Cardiac muscle cell (in vitro differentiated cells and primary cell): ENCODE results near the gene LIPN. TPM values are rescaled to one million over a fixed set of nuclear protein-coding genes. Genes with fewer than 3 reads are reported as not detected.

Source experiments
- DNase-seq, 2 donors: peaks; one replicate each; pipeline versions ENCODE4 v3.0.0 to v3.0.0-alpha.2; 2010 to 2017; ENCODE audit warnings: low read depth in 1 of 2, low spot score in 1 of 2
- H3K27ac ChIP-seq: fragments of 200-600 bp; sonication (generic); 2 replicates; pipeline ENCODE4 v1.5.1; 2016
- H3K27me3 ChIP-seq: fragments of 200-600 bp; sonication (generic); 2 replicates; pipeline ENCODE4 v1.6.0; 2016; ENCODE audit warnings: control low read depth
- H3K36me3 ChIP-seq: fragments of 200-600 bp; sonication (generic); 2 replicates; pipeline ENCODE4 v1.5.1; 2016; ENCODE audit warnings: control low read depth
- H3K4me1 ChIP-seq: fragments of 200-600 bp; sonication (generic); 2 replicates; pipeline ENCODE4 v1.8.1; 2017; ENCODE audit warnings: low read depth, mild to moderate bottlenecking, mixed run types
- H3K4me3 ChIP-seq: fragments of 200-600 bp; sonication (generic); 2 replicates; pipeline ENCODE4 v1.5.1; 2016; ENCODE audit warnings: mild to moderate bottlenecking
- H3K9me3 ChIP-seq: fragments of 200-600 bp; sonication (generic); 2 replicates; pipeline ENCODE4 v1.5.1; 2017; ENCODE audit warnings: low read depth, mild to moderate bottlenecking, control low read depth
- polyA plus RNA-seq: library from polyadenylated mRNA; unstranded; fragments of >200 nt; fragmentation: Nextera tagmentation; extraction: Ambion mirVana; gene quantifications from 2 replicates; pipeline ENCODE4 v1.2.1, GENCODE V29; 2016
- total RNA-seq: library from RNA; depleted of rRNA; stranded (reverse); fragments of >200 nt; gene quantifications from 2 replicates; pipeline ENCODE4 v1.2.3, GENCODE V29; 2016
- TF ChIP-seq, protein P1 (sequence below): IDR thresholded peaks from 2 replicates; pipeline ENCODE4 v1.5.1; 2012; ENCODE audit warnings: low read depth, mild to moderate bottlenecking, low read length

Gene LIPN
- total and polyA plus RNA-seq, 2 experiments from 2014 or later, result not detected

DNA sequence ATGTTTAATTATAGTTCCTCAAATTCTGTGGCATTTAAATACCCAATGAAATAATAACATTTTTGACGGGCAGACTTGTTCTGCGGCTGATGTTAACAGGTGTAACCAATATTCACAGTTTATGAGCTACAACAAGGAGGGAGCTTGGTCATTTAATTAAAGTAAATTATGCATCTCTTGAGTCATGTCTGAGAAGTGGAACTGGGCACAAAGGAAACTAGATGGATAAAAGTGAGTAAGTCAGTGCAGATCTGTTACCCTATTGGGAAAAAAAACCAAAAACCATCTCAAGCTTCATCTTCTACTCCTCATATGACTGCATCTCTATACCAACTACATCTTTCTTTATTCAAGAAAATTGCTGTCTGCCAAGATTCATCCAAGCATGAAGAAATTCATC lies 67.9 kb downstream of the LIPN start:
- no peaks in the 10 kb centered on the region for H3K4me1 ChIP-seq
- no peaks in the 10 kb centered on the region for H3K9me3 ChIP-seq
- no peaks in the 10 kb centered on the region for H3K27me3 ChIP-seq
- DNase-seq, result no peak
- H3K4me3 ChIP-seq, result no peak overlapping the region
- TF ChIP-seq, protein P1, sequence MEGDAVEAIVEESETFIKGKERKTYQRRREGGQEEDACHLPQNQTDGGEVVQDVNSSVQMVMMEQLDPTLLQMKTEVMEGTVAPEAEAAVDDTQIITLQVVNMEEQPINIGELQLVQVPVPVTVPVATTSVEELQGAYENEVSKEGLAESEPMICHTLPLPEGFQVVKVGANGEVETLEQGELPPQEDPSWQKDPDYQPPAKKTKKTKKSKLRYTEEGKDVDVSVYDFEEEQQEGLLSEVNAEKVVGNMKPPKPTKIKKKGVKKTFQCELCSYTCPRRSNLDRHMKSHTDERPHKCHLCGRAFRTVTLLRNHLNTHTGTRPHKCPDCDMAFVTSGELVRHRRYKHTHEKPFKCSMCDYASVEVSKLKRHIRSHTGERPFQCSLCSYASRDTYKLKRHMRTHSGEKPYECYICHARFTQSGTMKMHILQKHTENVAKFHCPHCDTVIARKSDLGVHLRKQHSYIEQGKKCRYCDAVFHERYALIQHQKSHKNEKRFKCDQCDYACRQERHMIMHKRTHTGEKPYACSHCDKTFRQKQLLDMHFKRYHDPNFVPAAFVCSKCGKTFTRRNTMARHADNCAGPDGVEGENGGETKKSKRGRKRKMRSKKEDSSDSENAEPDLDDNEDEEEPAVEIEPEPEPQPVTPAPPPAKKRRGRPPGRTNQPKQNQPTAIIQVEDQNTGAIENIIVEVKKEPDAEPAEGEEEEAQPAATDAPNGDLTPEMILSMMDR, result no peak
- no peaks in the 10 kb centered on the region for H3K36me3 ChIP-seq
- H3K27ac ChIP-seq, result no peak overlapping the region

DNA sequence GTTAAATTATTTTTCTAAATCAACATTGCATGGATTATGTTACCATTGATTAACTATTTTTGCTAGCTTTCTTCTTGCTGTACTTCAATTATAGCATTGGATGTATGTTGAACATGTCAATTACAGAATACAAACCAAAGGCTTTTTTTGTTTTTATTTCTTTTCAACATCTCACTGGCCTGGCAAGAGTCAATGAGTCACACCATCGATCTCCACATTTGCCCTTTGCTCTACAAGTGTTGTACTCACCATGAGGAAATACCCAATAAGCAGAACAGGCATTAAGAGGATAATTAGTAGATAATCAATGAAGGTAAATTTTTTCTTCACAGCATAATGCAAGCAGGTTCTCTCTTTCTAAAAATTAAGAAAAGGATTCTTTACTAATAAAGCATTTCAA lies 68.5 kb downstream of the LIPN start:
- no peak for DNase-seq
- Histone ChIP-seq H3K36me3 (no peaks in the 10 kb centered on the region), H3K4me3 (no peak overlapping the region), H3K9me3 (no peaks in the 10 kb centered on the region), H3K27ac (no peak overlapping the region), H3K27me3 (no peaks in the 10 kb centered on the region), H3K4me1 (no peaks in the 10 kb centered on the region)
- TF ChIP-seq, protein P1, result no peak

Other genes with a start within 250 kb of the LIPN start
- gene RNLS, start 176.7 kb upstream of the LIPN start, total RNA-seq, result 5.5 and 13.9 TPM in 2 replicates
- 6.9 and 9.8 TPM in 2 replicates for gene RNLS, start 176.7 kb upstream of the LIPN start, polyA plus RNA-seq
- gene LIPJ, start 173.3 kb upstream of the LIPN start, total RNA-seq, result 0.11 TPM in 1 of 2 replicates, not detected in the other
- 0.59 TPM in 1 of 2 replicates, not detected in the other for gene LIPJ, start 173.3 kb upstream of the LIPN start, polyA plus RNA-seq
- not detected in 2 replicates for gene LIPF, start 95.6 kb upstream of the LIPN start, total RNA-seq
- gene LIPF, start 95.6 kb upstream of the LIPN start, polyA plus RNA-seq, result not detected in 2 replicates
- gene LIPK, start 53.8 kb upstream of the LIPN start, total RNA-seq, result not detected in 2 replicates
- gene LIPK, start 53.8 kb upstream of the LIPN start, polyA plus RNA-seq, result not detected in 2 replicates
- gene LIPM, start 42.7 kb downstream of the LIPN start, total RNA-seq, result not detected in 2 replicates
- not detected in 2 replicates for gene LIPM, start 42.7 kb downstream of the LIPN start, polyA plus RNA-seq
- gene ANKRD22, start 91.8 kb downstream of the LIPN start, total RNA-seq, result not detected in 2 replicates
- gene ANKRD22, start 91.8 kb downstream of the LIPN start, polyA plus RNA-seq, result not detected in 2 replicates
- gene STAMBPL1, start 120.2 kb downstream of the LIPN start, total RNA-seq, result 36.0 and 38.4 TPM in 2 replicates
- gene STAMBPL1, start 120.2 kb downstream of the LIPN start, polyA plus RNA-seq, result 3.6 and 7.9 TPM in 2 replicates
- gene ACTA2, start 192.8 kb downstream of the LIPN start, total RNA-seq, result 405 and 1,463 TPM in 2 replicates
- 725 and 2,064 TPM in 2 replicates for gene ACTA2, start 192.8 kb downstream of the LIPN start, polyA plus RNA-seq
- 0.67 and 1.2 TPM in 2 replicates for gene FAS, start 230.8 kb downstream of the LIPN start, total RNA-seq
- 0.77 and 1.9 TPM in 2 replicates for gene FAS, start 230.8 kb downstream of the LIPN start, polyA plus RNA-seq